GM23338 (cell line): ENCODE measurements around the gene RMC1. TPM values are rescaled to one million over a fixed set of nuclear protein-coding genes. Genes with fewer than 3 reads are reported as not detected.
A peak's percentile ranks its signal among the peaks of the same experiment; 100 is the strongest.

ENCODE experiments used
- ATAC-seq: fragments of 200-7000 bp; cut with Tn5 transposase; 3 replicates; pipeline ENCODE4 v1.9.1; 2020
- DNase-seq: peaks from one replicate; pipeline ENCODE4 v3.0.0-alpha.2; 2015; ENCODE audit warnings: low spot score
- H2AFZ ChIP-seq: fragments of 200-600 bp; sonication (generic); 2 replicates; pipeline ENCODE4 v1.8.0; 2016; ENCODE audit warnings: antibody characterized with exemption, mild to moderate bottlenecking, moderate library complexity
- H3F3A ChIP-seq: fragments of 200-600 bp; sonication (generic); replicated peaks from 2 replicates; pipeline ENCODE4 v1.8.0; 2017; ENCODE audit warnings: antibody characterized with exemption, mixed run types, low read depth
- H3K27ac ChIP-seq: fragments of 200-600 bp; sonication (generic); 2 replicates; pipeline ENCODE4 v1.6.1; 2016; ENCODE audit warnings: low read depth
- H3K27me3 ChIP-seq: fragments of 200-600 bp; sonication (generic); 2 replicates; pipeline ENCODE4 v1.8.0; 2016; ENCODE audit warnings: mild to moderate bottlenecking, mixed run types, moderate library complexity; ENCODE audit not compliant: insufficient read depth
- H3K36me3 ChIP-seq: fragments of 200-600 bp; sonication (generic); 2 replicates; pipeline ENCODE4 v1.8.0; 2016; ENCODE audit warnings: mild to moderate bottlenecking; ENCODE audit not compliant: insufficient read depth
- H3K4me1 ChIP-seq: fragments of 200-600 bp; sonication (generic); 2 replicates; pipeline ENCODE4 v1.8.0; 2016; ENCODE audit warnings: mild to moderate bottlenecking, moderate library complexity; ENCODE audit not compliant: insufficient read depth
- H3K4me2 ChIP-seq: fragments of 200-600 bp; sonication (generic); 2 replicates; pipeline ENCODE4 v1.7.1; 2017; ENCODE audit warnings: mixed run types
- H3K4me3 ChIP-seq: fragments of 200-600 bp; sonication (generic); 2 replicates; pipeline ENCODE4 v1.6.1; 2016; ENCODE audit warnings: mixed run types
- H3K79me2 ChIP-seq: fragments of 200-600 bp; sonication (generic); replicated peaks from 2 replicates; pipeline ENCODE4 v1.8.0; 2017; ENCODE audit warnings: mild to moderate bottlenecking; ENCODE audit not compliant: insufficient read depth
- H3K9me2 ChIP-seq: fragments of 200-600 bp; sonication (generic); 2 replicates; pipeline ENCODE4 v1.8.0; 2017; ENCODE audit not compliant: insufficient read depth
- H4K20me1 ChIP-seq: fragments of 200-600 bp; sonication (generic); replicated peaks from 2 replicates; pipeline ENCODE4 v1.8.0; 2017; ENCODE audit warnings: mild to moderate bottlenecking; ENCODE audit not compliant: insufficient read depth
- H3K27ac Mint-ChIP-seq: 2 replicates; pipeline ENCODE4 v1.8.0; 2020; ENCODE audit warnings: inconsistent platforms, mild to moderate bottlenecking, moderate library complexity, mixed read lengths
- H3K27me3 Mint-ChIP-seq: 3 replicates; pipeline ENCODE4 v1.8.0; 2022; ENCODE audit warnings: low read depth, mild to moderate bottlenecking, moderate library complexity, mixed read lengths, inconsistent platforms; ENCODE audit not compliant: insufficient read depth, poor library complexity
- H3K36me3 Mint-ChIP-seq: 3 replicates; pipeline ENCODE4 v1.8.0; 2021; ENCODE audit warnings: low read depth, mild to moderate bottlenecking, inconsistent platforms, moderate library complexity, mixed read lengths
- H3K4me1 Mint-ChIP-seq: 3 replicates; pipeline ENCODE4 v1.8.0; 2020; ENCODE audit warnings: mild to moderate bottlenecking, inconsistent platforms, mixed read lengths
- H3K4me3 Mint-ChIP-seq: 3 replicates; pipeline ENCODE4 v1.8.0; 2021; ENCODE audit warnings: moderate library complexity, mild to moderate bottlenecking, inconsistent platforms, mixed read lengths
- H3K9me3 Mint-ChIP-seq: 3 replicates; pipeline ENCODE4 v1.8.0; 2020; ENCODE audit warnings: moderate library complexity, mild to moderate bottlenecking, inconsistent platforms, mixed read lengths
- CREB1 ChIP-seq: fragments of 250-450 bp; sonication (Bioruptor Pico); IDR thresholded peaks from 2 replicates; pipeline ENCODE4 v1.5.0; 2020; ENCODE audit warnings: low read depth, mild to moderate bottlenecking, moderate library complexity
- EZH2 ChIP-seq: fragments of 200-600 bp; sonication (generic); IDR thresholded peaks from one replicate; pipeline ENCODE4 v1.8.0; 2017; ENCODE audit warnings: antibody characterized with exemption, mild to moderate bottlenecking, low read depth; ENCODE audit not compliant: unreplicated experiment
- EZH2phosphoT487 ChIP-seq: fragments of 200-600 bp; sonication (generic); IDR thresholded peaks from one replicate; pipeline ENCODE4 v1.8.1; 2018; ENCODE audit warnings: antibody characterized with exemption; ENCODE audit not compliant: unreplicated experiment
- JUNB ChIP-seq: IDR thresholded peaks from one replicate; pipeline ENCODE4 v1.6.1; 2016; ENCODE audit warnings: antibody characterized with exemption; ENCODE audit not compliant: unreplicated experiment
- NANOG ChIP-seq: IDR thresholded peaks from 2 replicates; pipeline ENCODE4 v1.6.1; 2016; ENCODE audit warnings: antibody characterized with exemption, borderline replicate concordance
- POLR2AphosphoS5 ChIP-seq: IDR thresholded peaks from 2 replicates; pipeline ENCODE4 v1.6.1; 2016; ENCODE audit warnings: antibody characterized with exemption, low read depth
- STAT1 ChIP-seq: IDR thresholded peaks from one replicate; pipeline ENCODE4 v1.6.1; 2016; ENCODE audit warnings: antibody characterized with exemption; ENCODE audit not compliant: unreplicated experiment
- ZNF114 ChIP-seq: fragments of 250-450 bp; sonication (Bioruptor Pico); IDR thresholded peaks from 2 replicates; pipeline ENCODE4 v1.5.0; 2020; ENCODE audit warnings: mild to moderate bottlenecking, moderate library complexity
- ZNF331 ChIP-seq: fragments of 250-450 bp; sonication (Bioruptor Pico); IDR thresholded peaks from 2 replicates; pipeline ENCODE4 v1.5.0; 2020; ENCODE audit warnings: low read depth, mild to moderate bottlenecking, moderate library complexity
- polyA plus RNA-seq: library from polyadenylated mRNA; unstranded; fragments of >200 nt; fragmentation: Nextera tagmentation; extraction: Ambion mirVana; gene quantifications from 2 replicates; pipeline ENCODE4 v1.2.1, GENCODE V29; 2016
- total RNA-seq: library from RNA; depleted of rRNA; stranded (reverse); fragments of >200 nt; shearing (Covaris generic); gene quantifications from 2 replicates; pipeline ENCODE4 v1.2.3, GENCODE V29; 2014
- TF ChIP-seq, protein P1 (sequence below): IDR thresholded peaks from 2 replicates; pipeline ENCODE4 v1.6.1; 2016; ENCODE audit warnings: antibody characterized with exemption
- TF ChIP-seq, protein P2 (sequence below): IDR thresholded peaks from one replicate; pipeline ENCODE4 v1.6.1; 2018; ENCODE audit warnings: antibody characterized with exemption; ENCODE audit not compliant: unreplicated experiment
- TF ChIP-seq, protein P3 (sequence below), 2 experiments: fragments of 200-600 bp in 1 of 2; sonication (generic) in 1 of 2; conservative IDR thresholded peaks; 2 replicates each; pipeline versions ENCODE4 v1.5.1 to v1.6.1; 2016 to 2017; ENCODE audit warnings: antibody characterized with exemption in 2 of 2, low read depth in 2 of 2, mild to moderate bottlenecking in 2 of 2, moderate library complexity in 1 of 2
- TF ChIP-seq, protein P4 (sequence below): fragments of 250-450 bp; sonication (Bioruptor Pico); IDR thresholded peaks from 2 replicates; pipeline ENCODE4 v1.5.0; 2020; ENCODE audit warnings: mild to moderate bottlenecking, moderate library complexity

Gene RMC1
- total and polyA plus RNA-seq, 2 experiments from 2014 or later, result 18.9 to 24.6 TPM

DNA sequence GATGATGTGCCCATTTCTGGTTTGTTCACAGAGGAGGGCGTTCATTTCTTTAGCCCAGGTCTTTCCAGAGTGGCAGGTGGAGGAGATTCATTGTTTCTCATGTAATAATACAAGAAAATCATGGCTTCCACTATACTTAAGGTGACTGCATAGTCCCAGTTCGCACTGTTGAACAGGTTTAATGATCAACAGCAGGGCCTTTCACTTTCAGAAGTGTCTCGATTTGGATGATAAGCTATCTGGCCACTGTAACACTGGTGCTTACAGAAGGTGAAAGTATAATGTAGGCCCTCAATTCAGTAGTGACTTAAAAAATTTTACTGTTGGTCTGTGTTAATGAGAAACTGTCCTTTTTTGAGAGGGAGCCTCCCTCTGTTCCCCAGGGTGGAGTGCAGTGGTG lies 1.4 kb downstream of the RMC1 start:
- H3F3A ChIP-seq, result 0 out of 2 replicates have a peak, but pooled peaks cover 6% of the 10 kb centered on the region
- TF ChIP-seq, protein P1, sequence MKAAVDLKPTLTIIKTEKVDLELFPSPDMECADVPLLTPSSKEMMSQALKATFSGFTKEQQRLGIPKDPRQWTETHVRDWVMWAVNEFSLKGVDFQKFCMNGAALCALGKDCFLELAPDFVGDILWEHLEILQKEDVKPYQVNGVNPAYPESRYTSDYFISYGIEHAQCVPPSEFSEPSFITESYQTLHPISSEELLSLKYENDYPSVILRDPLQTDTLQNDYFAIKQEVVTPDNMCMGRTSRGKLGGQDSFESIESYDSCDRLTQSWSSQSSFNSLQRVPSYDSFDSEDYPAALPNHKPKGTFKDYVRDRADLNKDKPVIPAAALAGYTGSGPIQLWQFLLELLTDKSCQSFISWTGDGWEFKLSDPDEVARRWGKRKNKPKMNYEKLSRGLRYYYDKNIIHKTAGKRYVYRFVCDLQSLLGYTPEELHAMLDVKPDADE, result no peak
- TF ChIP-seq ZNF114 (CRISPR knock-in tag) (no peak), EZH2phosphoT487 (no peak), EZH2 (no peak), NANOG (no peak), CREB1 (CRISPR knock-in tag) (no peak), STAT1 (no peak), POLR2AphosphoS5 (no peak), ZNF331 (no peak), JUNB (no peak)
- TF ChIP-seq, protein P2, sequence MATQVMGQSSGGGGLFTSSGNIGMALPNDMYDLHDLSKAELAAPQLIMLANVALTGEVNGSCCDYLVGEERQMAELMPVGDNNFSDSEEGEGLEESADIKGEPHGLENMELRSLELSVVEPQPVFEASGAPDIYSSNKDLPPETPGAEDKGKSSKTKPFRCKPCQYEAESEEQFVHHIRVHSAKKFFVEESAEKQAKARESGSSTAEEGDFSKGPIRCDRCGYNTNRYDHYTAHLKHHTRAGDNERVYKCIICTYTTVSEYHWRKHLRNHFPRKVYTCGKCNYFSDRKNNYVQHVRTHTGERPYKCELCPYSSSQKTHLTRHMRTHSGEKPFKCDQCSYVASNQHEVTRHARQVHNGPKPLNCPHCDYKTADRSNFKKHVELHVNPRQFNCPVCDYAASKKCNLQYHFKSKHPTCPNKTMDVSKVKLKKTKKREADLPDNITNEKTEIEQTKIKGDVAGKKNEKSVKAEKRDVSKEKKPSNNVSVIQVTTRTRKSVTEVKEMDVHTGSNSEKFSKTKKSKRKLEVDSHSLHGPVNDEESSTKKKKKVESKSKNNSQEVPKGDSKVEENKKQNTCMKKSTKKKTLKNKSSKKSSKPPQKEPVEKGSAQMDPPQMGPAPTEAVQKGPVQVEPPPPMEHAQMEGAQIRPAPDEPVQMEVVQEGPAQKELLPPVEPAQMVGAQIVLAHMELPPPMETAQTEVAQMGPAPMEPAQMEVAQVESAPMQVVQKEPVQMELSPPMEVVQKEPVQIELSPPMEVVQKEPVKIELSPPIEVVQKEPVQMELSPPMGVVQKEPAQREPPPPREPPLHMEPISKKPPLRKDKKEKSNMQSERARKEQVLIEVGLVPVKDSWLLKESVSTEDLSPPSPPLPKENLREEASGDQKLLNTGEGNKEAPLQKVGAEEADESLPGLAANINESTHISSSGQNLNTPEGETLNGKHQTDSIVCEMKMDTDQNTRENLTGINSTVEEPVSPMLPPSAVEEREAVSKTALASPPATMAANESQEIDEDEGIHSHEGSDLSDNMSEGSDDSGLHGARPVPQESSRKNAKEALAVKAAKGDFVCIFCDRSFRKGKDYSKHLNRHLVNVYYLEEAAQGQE, result no peak
- TF ChIP-seq, protein P3, sequence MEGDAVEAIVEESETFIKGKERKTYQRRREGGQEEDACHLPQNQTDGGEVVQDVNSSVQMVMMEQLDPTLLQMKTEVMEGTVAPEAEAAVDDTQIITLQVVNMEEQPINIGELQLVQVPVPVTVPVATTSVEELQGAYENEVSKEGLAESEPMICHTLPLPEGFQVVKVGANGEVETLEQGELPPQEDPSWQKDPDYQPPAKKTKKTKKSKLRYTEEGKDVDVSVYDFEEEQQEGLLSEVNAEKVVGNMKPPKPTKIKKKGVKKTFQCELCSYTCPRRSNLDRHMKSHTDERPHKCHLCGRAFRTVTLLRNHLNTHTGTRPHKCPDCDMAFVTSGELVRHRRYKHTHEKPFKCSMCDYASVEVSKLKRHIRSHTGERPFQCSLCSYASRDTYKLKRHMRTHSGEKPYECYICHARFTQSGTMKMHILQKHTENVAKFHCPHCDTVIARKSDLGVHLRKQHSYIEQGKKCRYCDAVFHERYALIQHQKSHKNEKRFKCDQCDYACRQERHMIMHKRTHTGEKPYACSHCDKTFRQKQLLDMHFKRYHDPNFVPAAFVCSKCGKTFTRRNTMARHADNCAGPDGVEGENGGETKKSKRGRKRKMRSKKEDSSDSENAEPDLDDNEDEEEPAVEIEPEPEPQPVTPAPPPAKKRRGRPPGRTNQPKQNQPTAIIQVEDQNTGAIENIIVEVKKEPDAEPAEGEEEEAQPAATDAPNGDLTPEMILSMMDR (conservative IDR thresholded peaks at IDR 0.05; ENCODE audit: low read depth in 2 of 2), result no peak
- TF ChIP-seq, protein P4, sequence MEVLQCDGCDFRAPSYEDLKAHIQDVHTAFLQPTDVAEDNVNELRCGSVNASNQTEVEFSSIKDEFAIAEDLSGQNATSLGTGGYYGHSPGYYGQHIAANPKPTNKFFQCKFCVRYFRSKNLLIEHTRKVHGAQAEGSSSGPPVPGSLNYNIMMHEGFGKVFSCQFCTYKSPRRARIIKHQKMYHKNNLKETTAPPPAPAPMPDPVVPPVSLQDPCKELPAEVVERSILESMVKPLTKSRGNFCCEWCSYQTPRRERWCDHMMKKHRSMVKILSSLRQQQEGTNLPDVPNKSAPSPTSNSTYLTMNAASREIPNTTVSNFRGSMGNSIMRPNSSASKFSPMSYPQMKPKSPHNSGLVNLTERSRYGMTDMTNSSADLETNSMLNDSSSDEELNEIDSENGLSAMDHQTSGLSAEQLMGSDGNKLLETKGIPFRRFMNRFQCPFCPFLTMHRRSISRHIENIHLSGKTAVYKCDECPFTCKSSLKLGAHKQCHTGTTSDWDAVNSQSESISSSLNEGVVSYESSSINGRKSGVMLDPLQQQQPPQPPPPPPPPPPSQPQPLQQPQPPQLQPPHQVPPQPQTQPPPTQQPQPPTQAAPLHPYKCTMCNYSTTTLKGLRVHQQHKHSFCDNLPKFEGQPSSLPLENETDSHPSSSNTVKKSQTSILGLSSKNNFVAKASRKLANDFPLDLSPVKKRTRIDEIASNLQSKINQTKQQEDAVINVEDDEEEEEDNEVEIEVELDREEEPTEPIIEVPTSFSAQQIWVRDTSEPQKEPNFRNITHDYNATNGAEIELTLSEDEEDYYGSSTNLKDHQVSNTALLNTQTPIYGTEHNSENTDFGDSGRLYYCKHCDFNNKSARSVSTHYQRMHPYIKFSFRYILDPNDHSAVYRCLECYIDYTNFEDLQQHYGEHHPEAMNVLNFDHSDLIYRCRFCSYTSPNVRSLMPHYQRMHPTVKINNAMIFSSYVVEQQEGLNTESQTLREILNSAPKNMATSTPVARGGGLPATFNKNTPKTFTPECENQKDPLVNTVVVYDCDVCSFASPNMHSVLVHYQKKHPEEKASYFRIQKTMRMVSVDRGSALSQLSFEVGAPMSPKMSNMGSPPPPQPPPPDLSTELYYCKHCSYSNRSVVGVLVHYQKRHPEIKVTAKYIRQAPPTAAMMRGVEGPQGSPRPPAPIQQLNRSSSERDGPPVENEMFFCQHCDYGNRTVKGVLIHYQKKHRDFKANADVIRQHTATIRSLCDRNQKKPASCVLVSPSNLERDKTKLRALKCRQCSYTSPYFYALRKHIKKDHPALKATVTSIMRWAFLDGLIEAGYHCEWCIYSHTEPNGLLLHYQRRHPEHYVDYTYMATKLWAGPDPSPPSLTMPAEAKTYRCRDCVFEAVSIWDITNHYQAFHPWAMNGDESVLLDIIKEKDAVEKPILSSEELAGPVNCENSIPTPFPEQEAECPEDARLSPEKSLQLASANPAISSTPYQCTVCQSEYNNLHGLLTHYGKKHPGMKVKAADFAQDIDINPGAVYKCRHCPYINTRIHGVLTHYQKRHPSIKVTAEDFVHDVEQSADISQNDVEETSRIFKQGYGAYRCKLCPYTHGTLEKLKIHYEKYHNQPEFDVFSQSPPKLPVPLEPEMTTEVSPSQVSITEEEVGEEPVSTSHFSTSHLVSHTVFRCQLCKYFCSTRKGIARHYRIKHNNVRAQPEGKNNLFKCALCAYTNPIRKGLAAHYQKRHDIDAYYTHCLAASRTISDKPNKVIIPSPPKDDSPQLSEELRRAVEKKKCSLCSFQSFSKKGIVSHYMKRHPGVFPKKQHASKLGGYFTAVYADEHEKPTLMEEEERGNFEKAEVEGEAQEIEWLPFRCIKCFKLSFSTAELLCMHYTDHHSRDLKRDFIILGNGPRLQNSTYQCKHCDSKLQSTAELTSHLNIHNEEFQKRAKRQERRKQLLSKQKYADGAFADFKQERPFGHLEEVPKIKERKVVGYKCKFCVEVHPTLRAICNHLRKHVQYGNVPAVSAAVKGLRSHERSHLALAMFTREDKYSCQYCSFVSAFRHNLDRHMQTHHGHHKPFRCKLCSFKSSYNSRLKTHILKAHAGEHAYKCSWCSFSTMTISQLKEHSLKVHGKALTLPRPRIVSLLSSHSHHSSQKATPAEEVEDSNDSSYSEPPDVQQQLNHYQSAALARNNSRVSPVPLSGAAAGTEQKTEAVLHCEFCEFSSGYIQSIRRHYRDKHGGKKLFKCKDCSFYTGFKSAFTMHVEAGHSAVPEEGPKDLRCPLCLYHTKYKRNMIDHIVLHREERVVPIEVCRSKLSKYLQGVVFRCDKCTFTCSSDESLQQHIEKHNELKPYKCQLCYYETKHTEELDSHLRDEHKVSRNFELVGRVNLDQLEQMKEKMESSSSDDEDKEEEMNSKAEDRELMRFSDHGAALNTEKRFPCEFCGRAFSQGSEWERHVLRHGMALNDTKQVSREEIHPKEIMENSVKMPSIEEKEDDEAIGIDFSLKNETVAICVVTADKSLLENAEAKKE, result no peak
- Mint-ChIP-seq H3K27me3 (peaks cover 12% of the 10 kb centered on the region), H3K4me3 (peak overlapping the region; percentile 96), H3K4me1 (peaks cover 11% of the 10 kb centered on the region), H3K36me3 (peaks cover 13% of the 10 kb centered on the region), H3K27ac (no peak overlapping the region), H3K9me3 (no peaks in the 10 kb centered on the region)
- peaks cover 27% of the 10 kb centered on the region for H3K79me2 ChIP-seq
- peaks cover 20% of the 10 kb centered on the region; the same call in 1 of the 2 replicates for H4K20me1 ChIP-seq
- no peak overlapping the region for H2AFZ ChIP-seq
- DNase-seq (no peak), ATAC-seq (no peak)
- peaks cover 9% of the 10 kb centered on the region; the same call in 1 of the 2 replicates for H3K36me3 ChIP-seq
- H3K27ac ChIP-seq, result no peak overlapping the region
- peaks cover 14% of the 10 kb centered on the region for H3K4me1 ChIP-seq
- peaks cover 26% of the 10 kb centered on the region for H3K27me3 ChIP-seq
- peak overlapping the region; percentile 92 for H3K4me3 ChIP-seq
- peak overlapping the region; percentile 93 for H3K4me2 ChIP-seq
- H3K9me2 ChIP-seq, result no peaks in the 10 kb centered on the region
